PFSK-1 (cell line): ENCODE measurements around the gene MYO10.

ENCODE experiments used
- FOXP2 ChIP-seq: optimal IDR thresholded peaks from 2 replicates; pipeline ENCODE3; 2011; ENCODE audit warnings: borderline replicate concordance, control low read depth, inconsistent platforms; ENCODE audit not compliant: insufficient read depth; ENCODE audit errors: extremely low read length, extremely low read depth
- POLR2AphosphoS5 ChIP-seq: IDR thresholded peaks from 2 replicates; pipeline ENCODE4 v1.6.1; 2012; ENCODE audit warnings: low read depth, mild to moderate bottlenecking, control low read depth, low read length, moderate library complexity
- REST ChIP-seq, 2 experiments: IDR thresholded peaks; 2 replicates each; pipeline versions ENCODE4 v1.6.1 to v1.8.0; 2011 to 2012; ENCODE audit warnings: low read depth in 2 of 2, low read length in 2 of 2, control low read depth in 1 of 2, inconsistent platforms in 1 of 2, mild to moderate bottlenecking in 1 of 2, moderate library complexity in 1 of 2; ENCODE audit not compliant: insufficient read depth in 1 of 2
- SIN3A ChIP-seq: IDR thresholded peaks from 2 replicates; pipeline ENCODE4 v1.6.1; 2012; ENCODE audit warnings: mild to moderate bottlenecking, low read length, moderate library complexity, borderline replicate concordance; ENCODE audit not compliant: insufficient read depth
- TAF1 ChIP-seq: IDR thresholded peaks from 2 replicates; pipeline ENCODE4 v1.6.1; 2012; ENCODE audit warnings: low read length, control low read depth, borderline replicate concordance; ENCODE audit not compliant: insufficient read depth

The MYO10 gene

DNA sequence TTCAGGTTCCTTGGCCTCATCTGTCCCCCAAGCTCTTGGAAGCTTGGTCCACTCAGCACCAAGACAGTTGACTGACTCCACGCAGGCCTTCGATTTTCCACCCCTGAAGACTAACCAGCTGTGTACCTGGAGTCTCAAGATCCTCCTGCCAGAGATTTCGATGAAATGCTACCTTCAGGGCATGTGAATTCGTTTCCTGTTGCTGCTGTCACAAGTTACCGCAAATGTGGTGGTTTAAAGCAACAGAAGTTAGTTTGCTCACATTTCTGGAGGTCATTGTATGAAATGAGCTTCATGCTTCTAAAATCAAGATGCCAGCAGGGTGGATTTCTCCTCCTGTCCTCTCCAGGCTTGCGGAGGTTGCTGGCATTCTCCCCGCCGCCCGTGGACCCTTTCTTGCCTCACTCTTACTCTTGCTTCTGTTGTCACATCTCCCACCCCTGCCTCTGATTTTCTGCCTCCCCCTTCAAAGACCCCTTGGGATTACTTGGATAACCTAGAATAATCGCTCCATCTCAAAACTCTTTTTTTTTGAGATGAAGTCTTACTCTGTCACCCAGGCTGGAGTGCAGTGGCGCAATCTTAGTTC is 291.7 kb downstream of the MYO10 start:
- TF ChIP-seq FOXP2, result no peak
- TF ChIP-seq REST (IDR thresholded peaks at IDR 0.05; ENCODE audit: insufficient read depth in 1 of 2, low read depth in 2 of 2, low read length in 2 of 2), result no peak
- TF ChIP-seq TAF1, result no peak
- no peak for TF ChIP-seq SIN3A
- TF ChIP-seq POLR2AphosphoS5, result no peak

GRCh38 chr5:16642867-16643266 is 293.2 kb downstream of the MYO10 start:
- TF ChIP-seq SIN3A, result no peak

GRCh38 chr5:16639206-16639605 is 296.9 kb downstream of the MYO10 start:
- TF ChIP-seq FOXP2, result no peak
- no peak for TF ChIP-seq POLR2AphosphoS5
- no peak for TF ChIP-seq SIN3A
- no peak for TF ChIP-seq REST (IDR thresholded peaks at IDR 0.05; ENCODE audit: insufficient read depth in 1 of 2, low read depth in 2 of 2, low read length in 2 of 2)
- no peak for TF ChIP-seq TAF1

DNA sequence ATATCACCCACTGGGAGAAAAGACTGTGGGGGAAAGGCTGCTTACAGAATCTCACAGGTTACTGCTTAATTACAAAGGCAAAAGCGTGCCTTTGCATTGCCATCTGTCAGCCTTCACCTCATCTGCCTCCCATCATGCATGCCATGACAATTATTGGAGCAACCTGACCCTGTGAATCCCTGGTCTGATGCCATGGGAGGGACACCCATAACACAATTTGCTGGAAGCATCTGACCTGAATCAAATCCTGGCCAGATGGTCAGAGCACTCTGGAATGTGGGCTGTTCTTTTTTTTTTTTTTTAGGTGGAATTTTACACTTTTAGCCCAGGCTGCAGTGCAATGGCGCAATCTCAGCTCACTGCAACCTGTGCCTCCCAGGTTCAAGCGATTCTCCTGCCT is 307.7 kb downstream of the MYO10 start:
- TF ChIP-seq FOXP2 (no peak), SIN3A (no peak), TAF1 (no peak), REST (IDR thresholded peaks at IDR 0.05; ENCODE audit: insufficient read depth in 1 of 2, low read depth in 2 of 2, low read length in 2 of 2) (no peak), POLR2AphosphoS5 (no peak)

GRCh38 chr5:16626696-16627264 is 309.3 kb downstream of the MYO10 start:
- no peak for TF ChIP-seq REST (IDR thresholded peaks at IDR 0.05; ENCODE audit: insufficient read depth in 1 of 2, low read depth in 2 of 2, low read length in 2 of 2)
- no peak for TF ChIP-seq POLR2AphosphoS5
- no peak for TF ChIP-seq TAF1
